HepG2 (cell line): Measurements from ENCODE around the gene AP4S1. TPM values are rescaled to one million over a fixed set of nuclear protein-coding genes. Genes with fewer than 3 reads are reported as not detected.

Experiments
- E2F5 ChIP-seq: sonication (generic); formaldehyde crosslinking; conservative IDR thresholded peaks from 2 replicates; pipeline ENCODE4 v1.4.0; 2020; ENCODE audit warnings: missing genetic modification reagents
- ELF4 ChIP-seq: sonication (generic); formaldehyde crosslinking; IDR thresholded peaks from 2 replicates; pipeline ENCODE4 v1.5.0; 2020; ENCODE audit warnings: missing genetic modification reagents, mild to moderate bottlenecking, moderate library complexity, borderline replicate concordance
- FOXP1 ChIP-seq, 2 experiments: fragments of 450-650 bp in 1 of 2; IDR thresholded peaks; 2 replicates each; pipeline ENCODE4 v1.6.1; 2017 to 2018; ENCODE audit warnings: antibody characterized with exemption in 1 of 2
- HES4 ChIP-seq: sonication (generic); formaldehyde crosslinking; IDR thresholded peaks from 2 replicates; pipeline ENCODE4 v1.9.0; 2021; ENCODE audit warnings: mild to moderate bottlenecking, missing genetic modification reagents, borderline replicate concordance
- ISL2 ChIP-seq: sonication (generic); formaldehyde crosslinking; IDR thresholded peaks from 2 replicates; pipeline ENCODE4 v1.5.0; 2020; ENCODE audit warnings: missing genetic modification reagents
- MYC ChIP-seq: sonication (generic); formaldehyde crosslinking; IDR thresholded peaks from 2 replicates; pipeline ENCODE4 v1.9.0; 2021; ENCODE audit warnings: missing genetic modification reagents, borderline replicate concordance
- RBM39 ChIP-seq: fragments of 200-400 bp; formaldehyde crosslinking; IDR thresholded peaks from one replicate; pipeline ENCODE4 v1.6.1; 2018; ENCODE audit warnings: antibody characterized with exemption, mild to moderate bottlenecking, low read depth, low read length; ENCODE audit not compliant: poor library complexity, severe bottlenecking
- REPIN1 ChIP-seq: sonication (generic); formaldehyde crosslinking; IDR thresholded peaks from 2 replicates; pipeline ENCODE4 v1.8.0; 2022; ENCODE audit warnings: missing genetic modification reagents, low read depth, mild to moderate bottlenecking, borderline replicate concordance
- SAP130 ChIP-seq: IDR thresholded peaks from 2 replicates; pipeline ENCODE4 v1.6.1; 2016; ENCODE audit warnings: low read depth
- SIN3A ChIP-seq: IDR thresholded peaks from 2 replicates; pipeline ENCODE4 v1.6.1; 2011; ENCODE audit warnings: low read depth, mild to moderate bottlenecking, control low read depth, low read length, borderline replicate concordance
- SMC3 ChIP-seq: IDR thresholded peaks from 2 replicates; pipeline ENCODE4 v1.6.1; 2011; ENCODE audit warnings: low read length, improper control_type of control experiment
- SP5 ChIP-seq: IDR thresholded peaks from 2 replicates; pipeline ENCODE4 v1.6.1; 2016; ENCODE audit warnings: low read depth, borderline replicate concordance
- TCF7L2 ChIP-seq: IDR thresholded peaks from 2 replicates; pipeline ENCODE4 v1.6.1; 2011; ENCODE audit warnings: mild to moderate bottlenecking, low read depth, low read length, moderate library complexity
- ZBTB26 ChIP-seq: IDR thresholded peaks from 2 replicates; pipeline ENCODE4 v1.6.1; 2016; ENCODE audit warnings: missing compliant biosample characterization, missing genetic modification reagents, borderline replicate concordance
- ZBTB7B ChIP-seq: sonication (generic); formaldehyde crosslinking; IDR thresholded peaks from 2 replicates; pipeline ENCODE4 v1.4.0; 2020; ENCODE audit warnings: missing genetic modification reagents
- ZFAT ChIP-seq: sonication (generic); formaldehyde crosslinking; conservative IDR thresholded peaks from 2 replicates; pipeline ENCODE4 v1.8.1; 2023; ENCODE audit warnings: missing genetic modification reagents, inconsistent platforms
- ZFYVE20 ChIP-seq: sonication (generic); formaldehyde crosslinking; IDR thresholded peaks from 2 replicates; pipeline ENCODE4 v1.8.0; 2023; ENCODE audit warnings: low read depth, mild to moderate bottlenecking, moderate library complexity, missing genetic modification reagents, borderline replicate concordance
- ZNF251 ChIP-seq: sonication (generic); formaldehyde crosslinking; IDR thresholded peaks from 2 replicates; pipeline ENCODE4 v1.9.0; 2021; ENCODE audit warnings: mild to moderate bottlenecking, missing genetic modification reagents
- ZNF33B ChIP-seq: sonication (generic); formaldehyde crosslinking; IDR thresholded peaks from 2 replicates; pipeline ENCODE4 v1.5.1; 2020; ENCODE audit warnings: mild to moderate bottlenecking, missing genetic modification reagents
- ZNF614 ChIP-seq: IDR thresholded peaks from 2 replicates; pipeline ENCODE4 v1.6.1; 2018; ENCODE audit warnings: missing biosample characterization, missing genetic modification reagents, inconsistent platforms, borderline replicate concordance
- ZNF619 ChIP-seq: sonication (generic); formaldehyde crosslinking; IDR thresholded peaks from 2 replicates; pipeline ENCODE4 v1.4.0; 2020; ENCODE audit warnings: mild to moderate bottlenecking, missing genetic modification reagents
- ZNF703 ChIP-seq: sonication (generic); formaldehyde crosslinking; IDR thresholded peaks from 2 replicates; pipeline ENCODE4 v1.5.1; 2020; ENCODE audit warnings: missing genetic modification reagents, mild to moderate bottlenecking, moderate library complexity, borderline replicate concordance
- ZNF720 ChIP-seq: sonication (generic); formaldehyde crosslinking; IDR thresholded peaks from 2 replicates; pipeline ENCODE4 v1.4.0; 2020; ENCODE audit warnings: missing genetic modification reagents
- polyA plus RNA-seq, 8 experiments: library from polyadenylated mRNA; depleted of rRNA in 3 of 8; stranded (reverse) in 7 of 8; unstranded in 1 of 8; fragments of >200 nt; fragmentation: Illumina TruSeq in 4 of 8; extraction: Trizol in 4 of 8; gene quantifications; 2 replicates each; pipeline versions ENCODE4 v1.2.1 to v1.2.3, GENCODE V29; 2011 to 2016; ENCODE audit warnings: low read depth in 4 of 8, missing spikeins in 1 of 8, mixed read lengths in 1 of 8; ENCODE audit not compliant: insufficient read depth in 1 of 8
- total RNA-seq, 5 experiments: library from RNA; depleted of rRNA; stranded (reverse); fragments of >200 nt; fragmentation: Illumina TruSeq; extraction: Trizol; gene quantifications; 2 replicates each; pipeline ENCODE4 v1.2.3, GENCODE V29; 2016; ENCODE audit warnings: low read depth in 1 of 5
- TF ChIP-seq, protein P1 (sequence below): IDR thresholded peaks from 2 replicates; pipeline ENCODE4 v1.6.1; 2016; ENCODE audit warnings: low read depth, missing genetic modification reagents, missing compliant biosample characterization

The AP4S1 gene
- total and polyA plus RNA-seq, 2 of the 13 experiments (the other 11 are each of a cell fraction or from before 2014, with no cell fraction given): 3.9 to 21.1 TPM

DNA sequence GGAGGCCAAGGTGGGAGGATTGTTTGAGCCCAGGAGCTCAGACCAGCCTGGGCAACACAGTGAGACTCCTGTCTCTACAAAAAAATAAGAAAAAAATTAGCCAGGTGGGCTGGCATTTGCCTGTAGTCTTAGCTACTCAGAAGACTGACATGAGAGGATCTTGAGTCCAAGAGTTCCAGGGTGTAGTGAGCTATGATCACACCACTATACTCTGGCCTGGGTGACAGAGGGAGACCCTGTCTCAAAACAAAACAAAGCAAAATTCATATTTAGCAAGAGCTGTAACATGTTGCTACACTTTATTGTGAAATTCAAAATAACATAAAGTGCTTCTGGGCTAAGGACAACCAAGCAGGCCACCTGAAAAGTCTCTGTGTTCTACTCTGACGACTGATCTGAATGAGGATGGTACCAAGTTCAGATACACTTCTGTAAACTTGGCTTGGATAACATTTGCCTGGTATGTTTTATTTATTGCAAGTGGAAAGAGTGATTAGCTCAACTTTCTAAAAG lies 12.3 kb downstream of the AP4S1 start (continued):
- TF ChIP-seq FOXP1 (IDR thresholded peaks at IDR 0.05) (no peak), FOXP1 (CRISPR knock-in tag; IDR thresholded peaks at IDR 0.05) (peak; percentile 87), SAP130 (CRISPR knock-in tag) (peak; percentile 58; the same call in 1 of the 2 replicates), ZNF251 (no peak), HES4 (CRISPR knock-in tag) (no peak), SP5 (CRISPR knock-in tag) (no peak), ZNF703 (no peak), SMC3 (peak; percentile 48; the same call in 1 of the 2 replicates), ISL2 (CRISPR knock-in tag) (peak; percentile 61; the same call in 1 of the 2 replicates), ZFYVE20 (CRISPR knock-in tag) (no peak), ZBTB7B (CRISPR knock-in tag) (peak; percentile 44; the same call in 1 of the 2 replicates), RBM39 (no peak), ZNF33B (no peak), ZNF720 (CRISPR knock-in tag) (no peak), ZFAT (CRISPR knock-in tag) (0 out of 2 replicates have a peak, but pooled peaks have one; percentile 5), MYC (CRISPR knock-in tag) (no peak), ZNF619 (CRISPR knock-in tag) (no peak), REPIN1 (CRISPR knock-in tag) (0 out of 2 replicates have a peak, but pooled peaks have one; percentile 49), TCF7L2 (no peak), ZBTB26 (CRISPR knock-in tag) (0 out of 2 replicates have a peak, but pooled peaks have one; percentile 30), ELF4 (CRISPR knock-in tag) (no peak), ZNF614 (CRISPR knock-in tag) (peak; percentile 20; the same call in 1 of the 2 replicates), E2F5 (CRISPR knock-in tag) (no peak), SIN3A (no peak)
- TF ChIP-seq, protein P1, sequence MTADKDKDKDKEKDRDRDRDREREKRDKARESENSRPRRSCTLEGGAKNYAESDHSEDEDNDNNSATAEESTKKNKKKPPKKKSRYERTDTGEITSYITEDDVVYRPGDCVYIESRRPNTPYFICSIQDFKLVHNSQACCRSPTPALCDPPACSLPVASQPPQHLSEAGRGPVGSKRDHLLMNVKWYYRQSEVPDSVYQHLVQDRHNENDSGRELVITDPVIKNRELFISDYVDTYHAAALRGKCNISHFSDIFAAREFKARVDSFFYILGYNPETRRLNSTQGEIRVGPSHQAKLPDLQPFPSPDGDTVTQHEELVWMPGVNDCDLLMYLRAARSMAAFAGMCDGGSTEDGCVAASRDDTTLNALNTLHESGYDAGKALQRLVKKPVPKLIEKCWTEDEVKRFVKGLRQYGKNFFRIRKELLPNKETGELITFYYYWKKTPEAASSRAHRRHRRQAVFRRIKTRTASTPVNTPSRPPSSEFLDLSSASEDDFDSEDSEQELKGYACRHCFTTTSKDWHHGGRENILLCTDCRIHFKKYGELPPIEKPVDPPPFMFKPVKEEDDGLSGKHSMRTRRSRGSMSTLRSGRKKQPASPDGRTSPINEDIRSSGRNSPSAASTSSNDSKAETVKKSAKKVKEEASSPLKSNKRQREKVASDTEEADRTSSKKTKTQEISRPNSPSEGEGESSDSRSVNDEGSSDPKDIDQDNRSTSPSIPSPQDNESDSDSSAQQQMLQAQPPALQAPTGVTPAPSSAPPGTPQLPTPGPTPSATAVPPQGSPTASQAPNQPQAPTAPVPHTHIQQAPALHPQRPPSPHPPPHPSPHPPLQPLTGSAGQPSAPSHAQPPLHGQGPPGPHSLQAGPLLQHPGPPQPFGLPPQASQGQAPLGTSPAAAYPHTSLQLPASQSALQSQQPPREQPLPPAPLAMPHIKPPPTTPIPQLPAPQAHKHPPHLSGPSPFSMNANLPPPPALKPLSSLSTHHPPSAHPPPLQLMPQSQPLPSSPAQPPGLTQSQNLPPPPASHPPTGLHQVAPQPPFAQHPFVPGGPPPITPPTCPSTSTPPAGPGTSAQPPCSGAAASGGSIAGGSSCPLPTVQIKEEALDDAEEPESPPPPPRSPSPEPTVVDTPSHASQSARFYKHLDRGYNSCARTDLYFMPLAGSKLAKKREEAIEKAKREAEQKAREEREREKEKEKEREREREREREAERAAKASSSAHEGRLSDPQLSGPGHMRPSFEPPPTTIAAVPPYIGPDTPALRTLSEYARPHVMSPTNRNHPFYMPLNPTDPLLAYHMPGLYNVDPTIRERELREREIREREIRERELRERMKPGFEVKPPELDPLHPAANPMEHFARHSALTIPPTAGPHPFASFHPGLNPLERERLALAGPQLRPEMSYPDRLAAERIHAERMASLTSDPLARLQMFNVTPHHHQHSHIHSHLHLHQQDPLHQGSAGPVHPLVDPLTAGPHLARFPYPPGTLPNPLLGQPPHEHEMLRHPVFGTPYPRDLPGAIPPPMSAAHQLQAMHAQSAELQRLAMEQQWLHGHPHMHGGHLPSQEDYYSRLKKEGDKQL (CRISPR knock-in tag): no peak
